HG02763 (cell line): ENCODE data around the gene RNF182.
"Not testable (repeated sequence)": the region's sequence is repeated elsewhere in the genome, so short reads cannot be mapped to it uniquely, and the experiment has no call there.

Experiments
- ATAC-seq: cut with Tn5 transposase; IDR thresholded peaks from one replicate; pipeline ENCODE4 v1.9.1; 2021; ENCODE audit warnings: mild to moderate bottlenecking, moderate library complexity; ENCODE audit not compliant: unreplicated experiment

RNF182 gene

DNA sequence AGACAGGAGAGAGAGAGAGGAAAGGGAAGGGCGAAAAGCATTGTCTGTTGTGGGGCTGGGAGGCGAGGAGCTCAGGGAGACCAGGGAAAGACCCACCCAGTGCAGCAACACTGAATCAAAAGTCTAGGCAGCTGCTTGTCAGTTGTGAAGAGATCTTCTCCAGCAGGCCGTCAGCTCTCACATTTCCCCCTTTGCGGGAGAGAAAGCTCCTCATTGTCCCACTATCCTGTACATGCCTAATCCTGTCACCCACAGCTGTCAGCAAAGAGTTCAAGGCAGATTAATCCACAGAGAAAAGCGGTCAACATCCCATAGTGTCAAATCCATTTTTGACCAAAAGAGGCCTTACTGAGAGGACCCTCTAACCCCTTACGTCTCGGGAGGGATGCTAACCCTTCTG lies 27.3 kb downstream of the RNF182 start:
- no peak for ATAC-seq

- no peak for ATAC-seq
Observed at GRCh38 chr6:13953061-13953705, 28.4 kb downstream of the RNF182 start.

- no peak for ATAC-seq
Observed at GRCh38 chr6:13965582-13966127, 40.9 kb downstream of the RNF182 start.

GRCh38 chr6:13971303-13971702 lies 46.6 kb downstream of the RNF182 start:
- ATAC-seq: no peak

GRCh38 chr6:13972602-13973001 lies 47.9 kb downstream of the RNF182 start:
- not testable (repeated sequence) for ATAC-seq

GRCh38 chr6:13973422-13973821 lies 48.7 kb downstream of the RNF182 start:
- not testable (repeated sequence) for ATAC-seq

GRCh38 chr6:13978102-13978640 lies 53.4 kb downstream of the RNF182 start:
- ATAC-seq: no peak

DNA sequence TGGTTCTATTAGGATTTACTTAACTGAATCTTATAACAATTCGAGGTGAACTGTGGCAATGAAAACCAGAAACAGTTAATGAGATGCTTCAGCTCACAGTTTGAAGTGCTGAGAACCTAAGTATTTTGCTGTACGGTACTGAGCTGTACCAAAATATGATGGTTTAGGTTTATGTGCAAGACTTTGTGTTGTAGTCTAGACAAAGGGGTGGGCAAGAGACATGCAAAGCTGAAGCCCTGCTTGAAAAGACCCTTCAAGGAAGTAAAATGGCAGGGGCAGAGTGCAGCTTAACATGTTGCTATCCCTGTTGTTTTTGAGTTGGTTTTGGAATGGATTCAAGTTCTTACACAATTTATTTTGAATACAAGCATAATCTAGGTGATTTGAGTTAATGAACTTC lies 54.0 kb downstream of the RNF182 start:
- no peak for ATAC-seq

GRCh38 chr6:13979284-13980171 lies 54.8 kb downstream of the RNF182 start:
- ATAC-seq: no peak

GRCh38 chr6:13980534-13980933 lies 55.8 kb downstream of the RNF182 start:
- ATAC-seq: no peak

DNA sequence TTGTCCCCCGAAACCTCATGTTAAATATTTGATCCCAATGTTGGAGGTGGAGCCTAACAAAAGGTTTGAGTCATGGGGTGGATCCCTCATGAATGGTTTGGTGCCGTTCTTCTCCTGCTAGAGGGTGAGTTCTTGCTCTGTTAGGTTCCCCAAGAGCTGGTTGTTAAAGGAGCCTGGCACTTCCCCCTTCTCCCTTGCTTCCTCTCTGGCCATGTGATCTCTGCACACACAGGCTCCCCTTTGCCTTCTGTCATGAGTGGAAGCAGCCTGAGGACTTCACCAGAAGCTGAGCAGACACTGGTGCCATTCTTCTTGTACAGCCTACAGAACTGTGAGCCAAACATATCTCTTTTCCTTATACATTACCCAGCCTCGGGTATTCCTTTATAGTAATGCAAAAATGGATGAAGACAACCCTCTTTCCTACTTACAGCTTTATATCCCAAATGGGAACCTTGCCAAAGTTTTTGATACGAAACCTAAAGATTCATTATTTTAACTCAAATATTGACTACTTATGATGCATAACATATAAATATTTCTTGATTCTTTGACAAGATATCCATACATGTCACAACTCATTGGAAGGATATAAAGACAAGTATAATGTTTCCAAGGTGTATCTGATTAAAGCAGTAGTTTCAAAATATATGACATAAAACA lies 61.0 kb downstream of the RNF182 start:
- ATAC-seq: no peak

GRCh38 chr6:13986700-13987399 lies 62.1 kb downstream of the RNF182 start:
- no peak for ATAC-seq

GRCh38 chr6:13987400-13987865 lies 62.7 kb downstream of the RNF182 start:
- ATAC-seq: no peak

- no peak for ATAC-seq
Observed at GRCh38 chr6:13988049-13988738, 63.4 kb downstream of the RNF182 start.

DNA sequence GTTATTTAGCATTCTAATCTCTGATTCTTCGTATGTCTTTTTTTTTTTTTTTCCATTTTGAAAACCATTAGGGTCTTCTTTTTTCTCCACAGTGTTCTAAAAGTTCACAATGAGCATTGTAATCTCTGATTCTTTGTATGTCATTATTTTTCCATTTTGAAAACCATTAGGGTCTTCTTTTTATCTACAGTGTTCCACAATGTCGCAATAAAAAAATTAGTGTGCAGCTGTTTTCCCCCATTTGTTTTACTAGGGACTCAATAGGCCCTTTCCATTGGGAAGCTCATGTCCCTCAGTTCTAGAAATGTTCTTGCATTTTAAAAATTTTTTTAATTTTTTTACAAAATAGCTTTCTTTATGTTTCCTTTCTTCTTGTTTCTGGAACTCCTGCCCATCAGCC lies 64.2 kb downstream of the RNF182 start:
- ATAC-seq: no peak

GRCh38 chr6:13989496-13990144 lies 64.9 kb downstream of the RNF182 start:
- no peak for ATAC-seq

DNA sequence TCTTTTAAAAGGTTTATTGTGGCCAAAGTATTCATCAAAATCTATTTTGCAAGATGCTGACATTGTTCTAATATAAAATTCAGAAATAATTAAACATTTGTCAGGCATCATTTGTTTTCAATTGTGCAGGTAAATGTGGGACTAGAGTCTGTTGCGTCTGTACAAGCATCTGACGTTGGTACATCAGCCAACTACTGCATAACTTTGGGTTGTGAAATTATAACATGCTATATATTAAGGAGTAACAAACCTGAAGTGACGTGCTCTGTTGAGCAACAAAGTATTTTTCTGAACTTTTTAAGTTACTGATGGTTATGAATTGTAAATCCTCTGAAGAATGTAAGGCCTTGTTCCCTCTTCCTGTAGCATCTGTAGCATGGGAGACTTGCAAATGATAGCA lies 66.0 kb downstream of the RNF182 start:
- ATAC-seq: no peak

DNA sequence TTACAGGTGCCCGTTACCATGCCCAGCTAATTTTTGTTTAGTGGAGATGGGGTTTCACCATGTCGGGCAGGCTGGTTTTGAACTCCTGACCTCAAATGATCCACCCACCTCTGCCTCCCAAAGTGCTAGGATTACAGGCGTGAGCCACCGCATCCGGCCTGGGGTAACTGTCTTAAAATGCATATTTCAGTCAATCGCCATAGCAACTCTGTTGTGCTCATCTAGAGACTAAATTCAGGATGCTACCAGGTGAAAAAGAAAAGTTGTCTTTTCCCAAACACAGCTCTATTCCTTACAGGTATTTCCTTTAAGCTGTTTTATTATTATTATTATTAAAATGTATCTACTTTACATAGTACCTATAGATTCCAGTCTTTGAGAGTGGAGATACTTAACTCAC lies 66.6 kb downstream of the RNF182 start:
- no peak for ATAC-seq

DNA sequence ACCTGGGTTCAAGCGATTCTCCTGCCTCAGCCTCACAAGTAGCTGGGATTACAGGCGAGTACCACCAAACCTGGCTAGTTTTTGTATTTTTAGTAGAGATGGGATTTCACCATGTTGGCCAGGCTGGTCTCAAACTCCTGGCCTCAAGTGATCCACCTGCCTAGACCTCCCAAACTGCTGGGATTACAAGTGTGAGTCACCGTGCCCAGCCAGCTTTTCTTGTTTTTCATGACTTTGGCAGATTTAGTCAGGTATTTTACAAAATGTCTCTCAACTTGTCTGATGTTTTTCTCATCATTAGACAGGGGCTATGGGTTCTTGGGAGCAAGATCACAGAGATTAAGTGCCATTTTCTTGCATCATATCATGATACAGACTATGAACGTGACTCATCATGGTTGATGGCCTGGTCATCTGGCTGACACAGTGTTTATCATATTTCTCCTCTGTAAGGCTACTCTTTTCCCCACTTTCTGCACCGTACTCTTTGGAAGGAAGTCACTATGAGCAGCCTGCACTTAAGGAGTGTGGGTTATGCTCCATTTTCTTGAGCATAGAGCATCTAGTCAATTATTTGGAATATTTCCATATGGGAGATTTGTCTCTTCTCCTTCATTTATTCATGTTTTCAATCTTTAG lies 67.8 kb downstream of the RNF182 start:
- ATAC-seq: no peak
